NCI-H2107 treated with DMSO at 0.1 percent for 48 hours (cell line): ENCODE data around the gene TMPRSS13.
"Not testable (repeated sequence)": the region's sequence is repeated elsewhere in the genome, so short reads cannot be mapped to it uniquely, and the experiment has no call there.

Experiments used
- DNase-seq: peaks from one replicate; lab custom pipeline; 2025; ENCODE audit not compliant: unreplicated experiment; lab: John Stamatoyannopoulos, UW

The TMPRSS13 gene

DNA sequence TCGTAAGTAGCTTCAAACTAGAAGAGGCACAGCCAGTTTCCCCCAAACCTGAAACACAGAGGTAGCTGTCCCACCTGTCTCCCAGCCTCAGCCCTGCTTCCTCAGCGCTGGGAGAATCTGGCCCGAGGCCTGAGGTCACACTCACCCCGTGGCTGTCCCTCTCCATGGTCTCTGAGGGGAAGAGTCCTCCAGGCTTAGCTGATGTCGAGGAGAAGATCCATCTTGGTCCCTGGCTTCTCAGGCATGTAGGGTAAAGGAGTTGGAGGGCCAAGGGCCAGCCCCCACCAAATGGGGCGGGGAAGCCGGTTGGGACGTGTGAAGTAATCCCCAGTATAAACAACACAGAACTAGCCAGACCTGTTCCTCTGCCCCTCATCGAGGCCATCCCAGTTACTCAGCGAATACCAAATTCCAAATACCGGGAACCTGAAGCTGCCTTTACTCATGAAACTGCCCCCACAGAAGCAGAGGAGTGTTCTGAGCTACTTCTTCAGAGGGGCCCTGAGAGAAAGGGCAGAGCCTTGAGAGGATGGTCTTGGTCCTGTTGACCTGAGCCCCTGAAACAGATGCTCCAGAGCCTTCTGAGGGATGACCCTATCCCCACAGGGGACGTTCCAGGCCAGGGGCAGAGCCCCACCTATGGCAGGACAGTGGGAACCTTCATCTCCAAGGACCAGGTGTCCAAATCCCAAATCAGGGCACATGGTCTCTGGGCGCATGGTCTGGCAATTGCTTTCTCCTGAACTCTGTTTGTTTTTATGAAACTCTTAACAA is at the start of gene TMPRSS13:
Gene TMPRSS13, minus strand, starts transcription at position 261 of the 774 bp plus-strand sequence. Its CDS starts 95 bp downstream, at position 166.
- no peak for DNase-seq

DNA sequence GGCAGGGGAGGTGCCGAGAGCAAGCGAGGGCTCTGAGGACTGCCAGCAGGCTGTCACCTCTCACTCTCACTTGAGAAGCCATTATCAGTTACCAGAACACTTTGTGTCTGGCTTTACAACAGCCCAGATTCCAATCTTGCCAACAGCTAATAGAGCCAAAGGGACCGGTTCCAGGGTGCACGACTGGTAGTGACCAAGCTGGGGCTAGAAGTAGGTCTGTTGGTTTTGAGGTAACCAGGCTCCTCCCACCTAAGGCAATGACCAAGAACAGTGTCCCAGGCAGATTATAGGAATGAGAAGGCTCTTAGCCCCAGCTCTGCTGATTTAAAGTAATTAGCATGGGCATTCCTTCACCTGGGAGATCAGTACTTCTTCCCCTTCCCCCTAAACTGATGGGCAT is 49.8 kb upstream of the TMPRSS13 start:
- DNase-seq, result no peak

DNA sequence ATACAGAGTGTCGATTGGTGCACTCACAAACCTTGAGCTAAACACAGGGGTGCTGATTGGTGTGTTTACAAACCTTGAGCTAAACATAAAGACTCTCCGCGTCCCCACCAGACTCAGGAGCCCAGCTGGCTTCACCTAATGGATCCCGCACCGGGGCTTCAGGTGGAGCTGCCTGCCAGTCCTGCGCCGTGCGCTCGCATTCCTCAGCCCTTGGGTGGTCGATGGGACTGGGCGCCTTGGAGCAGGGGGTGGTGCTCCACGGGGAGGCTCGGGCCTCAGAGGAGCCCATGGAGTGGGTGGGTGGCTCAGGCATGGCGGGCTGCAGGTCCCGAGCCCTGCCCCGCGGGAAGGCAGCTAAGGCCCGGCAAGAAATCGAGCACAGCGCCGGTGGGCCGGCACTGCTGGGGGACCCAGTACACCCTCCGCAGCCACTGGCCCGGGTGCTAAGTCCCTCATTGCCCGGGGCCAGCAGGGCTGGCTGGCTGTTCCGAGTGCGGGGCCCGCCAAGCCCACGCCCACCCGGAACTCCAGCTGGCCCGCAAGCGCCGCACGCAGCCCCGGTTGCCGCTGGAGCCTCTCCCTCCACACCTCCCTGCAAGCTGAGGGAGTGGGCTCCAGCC is 49.2 kb upstream of the TMPRSS13 start:
- not testable (repeated sequence) for DNase-seq

DNA sequence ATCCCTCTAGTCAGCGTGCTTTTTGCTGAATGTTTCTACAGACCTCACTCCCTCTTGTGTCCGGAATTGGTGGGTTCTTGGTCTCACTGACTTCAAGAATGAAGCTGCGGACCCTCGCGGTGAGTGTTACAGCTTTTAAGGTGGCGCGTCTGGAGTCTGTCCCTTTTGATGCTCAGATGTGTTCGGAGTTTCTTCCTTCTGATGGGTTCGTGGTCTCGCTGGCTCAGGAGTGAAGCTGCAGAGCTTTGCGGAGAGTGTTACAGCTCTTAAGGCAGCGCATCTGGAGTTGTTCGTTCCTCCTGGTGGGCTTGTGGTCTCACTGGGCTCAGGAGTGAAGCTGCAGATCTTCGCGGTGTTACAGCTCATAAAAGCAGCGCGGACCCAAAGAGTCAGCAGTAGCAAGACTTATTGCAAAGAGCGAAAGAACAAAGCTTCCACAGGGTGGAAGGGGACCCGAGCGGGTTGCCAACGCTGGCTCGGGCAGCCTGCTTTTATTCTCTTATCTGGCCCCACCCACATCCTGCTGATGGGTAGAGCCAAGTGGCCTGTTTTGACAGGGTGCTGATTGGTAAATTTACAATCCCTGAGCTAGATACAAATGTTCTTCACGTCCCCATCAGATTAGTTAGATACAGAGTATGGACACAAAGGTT is 48.5 kb upstream of the TMPRSS13 start:
- DNase-seq, result not testable (repeated sequence)

DNA sequence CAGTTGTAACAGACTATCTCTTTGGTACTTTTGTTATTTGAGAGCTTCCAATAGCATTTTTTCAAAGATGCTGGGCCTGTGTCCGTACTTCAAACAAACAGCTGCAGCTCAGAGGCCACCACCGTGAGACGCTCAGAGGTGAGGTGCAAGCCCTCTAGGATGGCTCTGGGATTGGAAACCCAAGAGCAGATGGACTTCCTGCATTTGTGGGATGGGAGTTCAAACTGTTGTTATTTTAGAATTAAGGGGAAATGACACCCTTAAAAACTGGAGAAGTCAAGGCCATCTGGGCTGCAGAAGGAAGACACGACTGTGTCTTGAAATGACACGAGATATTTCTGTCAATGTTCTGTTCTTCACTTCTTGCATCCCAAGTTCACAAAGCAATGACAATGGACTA is 47.8 kb upstream of the TMPRSS13 start:
- no peak for DNase-seq

DNA sequence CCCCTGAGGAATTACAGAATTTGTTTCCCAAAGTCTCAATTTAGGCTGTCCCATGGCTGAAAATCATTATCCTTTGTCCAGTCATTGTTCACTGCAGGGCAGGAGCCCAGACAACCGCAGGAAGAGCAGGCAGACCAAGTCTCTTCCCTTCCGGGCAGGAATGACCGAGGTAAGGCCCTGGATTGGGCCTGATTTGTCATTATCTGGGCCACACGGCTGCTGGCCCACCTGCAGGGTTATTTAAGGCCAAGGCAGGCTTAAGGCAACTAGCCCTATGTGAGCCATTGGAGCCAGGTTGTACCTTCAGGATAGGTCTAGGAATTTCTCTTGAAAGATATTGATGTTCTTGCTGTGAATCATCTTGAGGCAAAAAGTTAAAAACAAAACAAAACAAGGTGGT is 47.2 kb upstream of the TMPRSS13 start:
- no peak for DNase-seq

DNA sequence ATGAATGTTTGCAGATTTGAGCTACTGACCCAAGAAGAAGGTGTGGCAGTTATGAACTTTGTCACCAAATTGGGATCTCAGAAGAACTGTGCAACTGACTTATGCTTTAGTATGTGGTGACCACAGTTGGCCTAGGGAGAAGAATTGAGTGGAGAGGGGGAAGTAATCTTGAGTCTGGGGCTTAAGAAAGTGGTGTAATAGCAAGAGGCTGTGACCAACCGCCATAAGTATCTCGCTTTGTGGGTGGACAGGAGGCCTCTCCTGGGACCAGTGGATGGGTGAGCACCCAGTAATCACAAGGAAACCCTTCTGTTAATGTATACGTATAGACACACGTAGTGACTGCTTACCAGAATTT is 44.3 kb upstream of the TMPRSS13 start:
- no peak for DNase-seq

DNA sequence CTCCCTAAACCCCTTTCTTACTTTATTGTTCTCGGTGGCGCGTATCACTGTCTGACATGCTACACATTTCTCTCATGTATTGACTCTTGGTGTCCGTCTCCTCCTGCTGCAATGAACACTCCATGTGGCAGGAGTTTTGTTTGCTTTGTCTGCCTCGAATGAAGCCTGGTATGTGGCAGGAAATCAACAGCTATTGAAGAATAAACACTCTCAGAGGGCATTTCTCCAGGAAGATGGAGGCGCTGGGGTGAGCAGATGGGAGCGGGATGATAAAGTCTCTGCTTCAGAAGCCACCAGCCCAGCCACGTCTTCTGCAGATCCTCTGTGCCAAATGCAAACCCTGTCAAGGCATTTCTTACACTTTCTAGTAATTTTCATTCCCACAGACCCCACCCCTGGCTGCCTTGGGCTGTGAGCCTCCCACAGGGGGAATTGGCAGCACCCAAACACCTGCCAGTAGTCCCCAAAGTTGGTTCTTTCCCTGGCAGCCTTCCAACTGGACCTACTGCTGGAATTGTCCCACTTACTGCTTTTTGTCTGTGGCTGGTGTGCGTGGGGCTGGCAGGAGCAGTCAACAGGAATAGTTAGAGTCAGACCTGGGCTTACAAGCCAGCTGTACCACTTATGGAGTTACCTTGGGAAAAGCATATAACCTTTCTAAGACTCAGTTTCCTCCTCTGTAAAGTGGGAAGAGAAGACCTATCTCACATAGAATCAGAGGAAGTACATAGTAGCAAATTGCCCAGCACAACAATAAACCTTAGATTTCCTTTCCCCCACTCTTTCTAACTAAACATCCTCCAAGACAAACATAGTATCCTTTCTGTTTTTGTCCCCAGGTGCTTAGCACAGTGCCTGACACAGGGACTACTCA is 43.7 kb upstream of the TMPRSS13 start:
- DNase-seq, result peak; percentile 26

DNA sequence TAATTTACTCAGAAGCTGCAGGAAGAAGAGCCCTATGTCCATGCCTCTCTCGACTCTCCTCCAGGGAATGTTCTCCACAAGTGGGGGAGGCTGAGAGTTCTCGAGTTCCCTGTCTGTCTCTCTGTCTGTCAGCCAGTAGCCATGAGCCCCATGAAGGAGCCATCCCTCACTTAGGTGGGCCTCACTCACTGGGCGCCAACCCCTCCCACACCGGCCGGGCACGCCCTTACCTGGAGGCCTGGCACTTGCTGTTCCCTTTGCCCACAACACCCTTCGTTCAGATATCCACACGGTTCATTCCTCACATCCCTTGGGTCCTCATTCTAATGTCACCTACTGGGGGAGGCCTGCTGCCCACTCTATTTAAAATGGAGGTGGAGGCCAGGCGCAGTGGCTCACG is 42.8 kb upstream of the TMPRSS13 start:
- no peak for DNase-seq

DNA sequence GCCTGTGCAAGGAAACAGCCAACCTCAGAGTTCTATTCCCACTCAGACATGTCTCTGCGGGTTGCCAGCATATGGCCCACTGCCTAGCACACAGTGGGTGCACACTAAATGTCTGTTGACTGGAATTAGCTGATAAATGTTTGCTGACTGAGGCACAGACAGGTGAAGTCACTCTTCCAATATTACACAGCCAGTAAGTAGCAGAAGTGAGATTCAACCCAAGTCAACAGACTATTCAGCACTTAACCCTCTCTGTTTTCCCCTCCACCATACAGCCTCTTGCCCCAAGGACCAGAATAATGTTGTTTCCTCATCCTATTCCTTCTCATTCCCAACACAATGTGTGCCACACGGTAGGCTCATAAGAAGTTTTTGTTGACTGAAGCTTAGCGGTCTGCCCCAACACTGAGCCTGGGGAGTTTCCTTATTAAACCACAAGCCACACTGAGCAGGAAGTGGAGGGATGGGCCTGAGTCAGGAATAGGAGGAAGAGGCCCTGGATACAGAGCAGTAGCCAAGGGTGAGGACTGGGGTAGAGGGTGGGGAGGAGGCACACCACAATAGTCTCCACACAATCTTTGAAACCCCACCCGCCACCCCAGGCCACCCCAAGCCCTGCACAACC is 41.3 kb upstream of the TMPRSS13 start:
- DNase-seq, result no peak

DNA sequence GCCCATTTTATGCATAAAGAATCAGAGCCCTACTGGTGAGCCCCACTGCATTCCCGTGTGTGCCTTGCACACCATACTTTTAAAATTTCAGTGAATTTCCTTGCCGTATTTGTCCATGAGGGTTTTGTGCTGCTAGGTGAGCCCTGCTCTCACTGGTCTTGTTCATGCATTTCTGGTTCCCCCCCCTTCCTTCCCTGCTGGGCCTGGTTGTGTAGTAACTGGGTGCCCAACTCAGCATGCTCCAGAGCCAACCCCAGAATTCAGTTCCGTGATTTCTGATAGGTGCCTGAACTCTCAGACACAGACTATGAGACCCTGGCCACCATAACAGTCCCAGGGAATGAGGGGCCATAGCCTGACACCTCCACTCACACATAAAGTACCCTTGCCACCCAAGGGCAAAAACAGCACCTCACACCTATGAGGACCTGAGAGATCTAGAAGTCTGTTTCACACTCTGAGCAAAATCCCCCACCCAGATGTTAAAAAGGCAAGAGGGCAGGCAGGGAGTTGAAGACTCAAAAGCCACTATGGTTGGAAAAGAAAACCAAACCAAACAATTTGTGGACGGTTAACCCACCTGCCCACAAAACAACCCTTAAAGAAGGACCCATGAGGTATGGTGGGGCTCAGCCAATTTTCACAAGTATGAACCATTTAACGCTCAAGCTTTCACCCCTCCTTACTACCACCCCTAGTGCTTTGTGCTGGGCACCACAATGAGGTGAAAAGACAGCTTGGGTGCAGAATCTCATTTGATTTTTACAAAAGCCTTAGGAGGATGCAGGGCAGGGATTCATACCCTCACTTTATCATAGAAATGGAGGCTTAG is 40.2 kb upstream of the TMPRSS13 start:
- DNase-seq, result no peak

DNA sequence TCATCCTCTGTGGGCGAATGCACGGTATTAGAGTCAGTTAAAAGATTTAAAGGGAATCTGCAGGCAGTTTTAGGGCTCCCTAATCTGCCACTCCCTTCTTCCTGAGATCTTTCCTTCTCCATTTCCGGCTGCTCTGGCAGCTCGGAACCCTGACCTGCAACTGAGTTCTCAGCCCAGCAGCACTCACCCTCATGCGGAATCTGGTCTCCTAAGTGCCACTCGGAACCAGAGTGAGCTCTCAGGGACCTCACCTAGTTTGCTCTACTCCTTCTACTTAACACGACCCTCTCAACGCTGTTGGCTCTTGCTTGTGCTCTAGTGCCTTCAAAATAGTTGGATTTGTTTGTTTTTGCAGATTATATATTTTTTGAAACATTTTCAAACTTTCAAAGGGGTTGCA is 37.7 kb upstream of the TMPRSS13 start:
- DNase-seq, result no peak

DNA sequence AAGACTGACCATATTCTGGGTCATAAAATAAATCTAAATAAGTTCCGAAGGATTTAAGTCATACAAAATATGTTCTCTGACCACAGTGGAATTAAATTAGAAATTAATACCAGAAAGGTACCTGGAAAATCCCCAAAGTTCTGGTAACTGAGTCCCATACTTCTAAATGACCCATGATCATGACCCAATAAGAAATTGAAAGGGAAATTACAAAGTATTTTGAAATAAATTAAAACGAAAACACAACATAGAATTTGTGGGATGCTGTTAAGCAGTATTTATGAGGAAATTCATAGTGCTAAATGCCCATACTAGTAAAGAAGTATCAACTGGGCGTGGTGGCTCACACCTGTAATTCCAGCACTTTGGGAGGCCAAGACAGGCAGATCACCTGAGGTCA is 33.6 kb upstream of the TMPRSS13 start:
- no peak for DNase-seq

DNA sequence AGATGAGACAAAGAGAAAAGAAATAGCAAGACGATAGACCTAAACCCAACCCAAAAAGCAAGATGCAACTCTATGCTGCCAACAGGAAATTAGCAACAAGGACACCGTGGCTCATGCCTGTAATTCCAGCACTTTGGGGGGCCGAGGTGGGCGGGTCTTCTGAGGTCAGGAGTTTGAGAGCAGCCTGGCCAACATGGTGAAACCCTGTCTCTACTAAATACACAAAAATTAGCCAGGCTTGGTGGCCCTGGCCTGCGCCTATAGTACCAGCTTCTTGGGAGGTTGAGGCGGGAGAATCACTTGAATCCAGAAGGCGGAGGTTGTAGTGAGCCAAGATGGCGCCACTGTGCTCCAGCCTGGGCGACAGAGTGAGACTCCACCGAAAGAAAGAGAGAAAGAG is 32.7 kb upstream of the TMPRSS13 start:
- DNase-seq, result no peak

DNA sequence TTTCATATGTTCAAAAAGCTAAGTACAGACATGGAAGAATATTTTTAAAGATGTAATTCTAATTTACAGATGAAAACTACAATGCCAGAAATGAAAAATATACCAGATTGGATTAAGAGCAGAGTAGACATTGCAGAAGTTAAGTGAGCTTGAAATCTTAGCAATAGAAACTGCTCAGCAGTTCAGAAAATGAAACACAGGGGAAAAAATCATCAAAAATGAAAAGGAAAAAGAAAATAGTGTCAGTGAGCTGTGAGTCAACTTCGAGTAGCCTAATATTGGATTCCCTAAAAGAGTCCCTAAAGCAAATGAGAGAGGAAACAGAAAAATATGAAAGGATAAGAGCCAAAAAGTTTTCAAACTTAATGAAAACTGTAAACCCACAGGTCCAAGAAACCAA is 31.2 kb upstream of the TMPRSS13 start:
- no peak for DNase-seq

DNA sequence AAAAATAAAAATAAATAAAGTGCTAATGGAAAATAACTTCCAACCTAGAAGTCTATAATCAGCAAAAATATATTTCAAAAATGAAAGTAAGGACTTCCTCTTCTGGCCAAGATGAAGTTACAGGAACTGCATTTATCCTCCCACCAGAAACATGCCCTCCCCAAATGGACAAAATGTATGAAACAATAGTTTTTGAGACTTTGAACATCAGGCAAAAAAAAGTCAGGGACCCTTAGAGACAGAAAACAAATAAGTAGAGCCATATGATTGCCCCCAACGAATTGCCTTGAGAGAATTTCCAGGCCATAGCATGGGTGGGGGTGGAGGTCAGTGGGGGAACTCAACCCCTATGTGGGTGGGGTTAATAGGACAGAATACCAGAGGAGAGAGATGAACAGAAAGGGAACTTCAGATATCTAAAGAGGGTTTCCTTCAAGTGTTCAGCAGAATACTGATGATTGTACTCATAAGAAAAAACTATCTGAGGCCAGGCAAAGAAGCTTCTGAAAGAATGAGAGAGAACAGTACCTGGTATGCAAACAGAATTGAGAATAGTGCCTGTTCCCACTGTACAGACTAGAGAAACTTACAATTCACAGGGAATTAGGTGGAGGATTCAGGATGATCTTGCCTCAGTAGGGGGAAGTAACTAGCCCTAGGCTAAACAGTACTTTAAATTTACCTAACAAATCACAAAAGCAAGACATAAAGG is 30.4 kb upstream of the TMPRSS13 start:
- no peak for DNase-seq

DNA sequence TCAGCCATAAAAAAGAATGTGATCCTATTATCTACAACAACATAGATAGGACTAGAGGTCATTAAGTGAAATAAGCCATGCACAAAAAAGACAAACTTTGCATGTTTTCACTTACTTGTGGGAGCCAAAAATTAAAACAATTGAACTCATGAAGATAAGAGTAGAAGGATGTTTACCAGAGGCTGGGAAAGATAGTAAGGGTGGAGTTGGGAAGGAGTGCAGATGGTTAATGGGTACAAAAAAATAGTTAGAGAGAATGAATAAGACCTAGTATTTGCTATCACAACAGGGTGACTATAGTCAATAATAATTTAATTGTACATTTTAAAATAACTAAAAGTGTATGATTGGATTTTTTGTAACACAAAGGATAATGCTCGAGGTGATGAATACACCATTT is 29.7 kb upstream of the TMPRSS13 start:
- DNase-seq, result no peak

DNA sequence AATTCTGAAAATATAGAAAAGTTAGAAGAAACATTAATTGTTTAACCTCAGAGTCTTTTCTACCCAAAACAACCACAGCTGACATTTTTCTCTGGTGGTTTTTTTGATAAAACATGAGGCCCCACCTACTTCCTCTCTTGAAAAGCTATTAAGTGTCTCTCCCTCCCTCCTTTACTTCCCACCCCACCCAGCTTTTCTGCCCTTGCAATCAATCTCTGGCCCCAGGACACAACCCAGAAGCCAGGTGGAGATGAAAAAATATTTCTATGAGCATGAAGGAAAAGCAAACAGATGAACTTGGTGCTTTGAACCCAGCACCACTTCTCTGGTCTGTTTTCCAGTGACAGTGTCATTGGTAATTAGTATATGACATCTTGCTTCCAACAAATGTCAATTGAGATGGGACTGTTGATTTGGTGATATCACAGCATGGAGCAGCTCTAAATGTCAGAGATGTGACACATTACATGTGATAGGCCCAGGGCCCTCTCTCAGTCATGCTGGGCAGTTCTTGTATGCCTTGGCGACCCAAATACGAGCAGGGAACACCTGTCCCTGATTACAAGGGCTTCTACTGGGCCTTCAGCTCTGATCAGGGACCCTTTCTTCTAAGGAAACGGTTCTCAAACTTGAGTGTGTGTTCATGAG is 23.9 kb upstream of the TMPRSS13 start:
- DNase-seq, result no peak
